Stimulated activated naive B cell treated with anti-CD40 and anti-IgM and Interleukin-4, amounts not matched to agents 10 μg/mL and 1 μg/mL and 100 μg/mL, for 72 hours (primary cell): Measurements from ENCODE around the gene GPR3.
"Not testable (repeated sequence)": the region's sequence is repeated elsewhere in the genome, so short reads cannot be mapped to it uniquely, and the experiment has no call there.

Experiments
- ATAC-seq, 2 donors: fragments of 150-1000 bp; cut with Tn5 transposase; replicated peaks; 2 replicates each; pipeline ENCODE4 v1.10.0; 2021; ENCODE audit warnings: moderate library complexity in 1 of 2
- DNase-seq: peaks from one replicate; pipeline ENCODE4 v3.0.0; 2021
- H3K27ac Mint-ChIP-seq: one replicate; pipeline ENCODE4 v1.8.0; 2022; ENCODE audit warnings: mild to moderate bottlenecking, mixed read lengths
- H3K27me3 Mint-ChIP-seq, 2 donors: one replicate each; pipeline ENCODE4 v1.8.0; 2022; ENCODE audit warnings: mixed read lengths in 2 of 2
- H3K36me3 Mint-ChIP-seq, 2 donors: one replicate each; pipeline ENCODE4 v1.8.0; 2022; ENCODE audit warnings: mixed read lengths in 2 of 2, mild to moderate bottlenecking in 1 of 2
- H3K4me1 Mint-ChIP-seq, 2 donors: one replicate each; pipeline ENCODE4 v1.8.0; 2022; ENCODE audit warnings: mixed read lengths in 2 of 2, mild to moderate bottlenecking in 1 of 2
- H3K4me3 Mint-ChIP-seq, 2 donors: one replicate each; pipeline ENCODE4 v1.8.0; 2022; ENCODE audit warnings: mild to moderate bottlenecking in 2 of 2, mixed read lengths in 2 of 2, moderate library complexity in 1 of 2
- H3K9me3 Mint-ChIP-seq, 2 donors: one replicate each; pipeline ENCODE4 v1.8.0; 2022; ENCODE audit warnings: mixed read lengths in 2 of 2, mild to moderate bottlenecking in 1 of 2

Gene GPR3

DNA sequence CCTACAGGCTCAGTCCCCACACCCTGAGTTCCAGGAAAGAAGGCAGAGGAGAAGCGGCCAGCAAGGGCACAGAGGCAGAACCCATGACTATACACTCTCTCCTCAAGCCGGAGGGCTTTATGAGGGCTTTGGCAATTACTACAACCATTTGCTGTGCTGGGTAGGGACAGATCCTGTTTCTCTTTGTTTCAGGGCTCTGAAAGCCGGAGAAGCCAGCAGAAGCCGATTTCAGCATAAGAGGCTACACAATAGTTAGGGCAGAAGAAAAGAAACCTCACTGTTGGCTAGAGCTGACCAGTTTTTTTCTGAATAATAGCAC lies 13.9 kb downstream of the GPR3 start:
- H3K36me3 Mint-ChIP-seq = peaks cover 23 to 39% of the 10 kb centered on the region in 2 donors
- H3K27me3 Mint-ChIP-seq = no peaks in the 10 kb centered on the region
- peak overlapping the region; percentile 75 for H3K27ac Mint-ChIP-seq
- DNase-seq (no peak), ATAC-seq (no peak)
- H3K4me1 Mint-ChIP-seq = peaks cover 44 to 67% of the 10 kb centered on the region in 2 donors
- H3K4me3 Mint-ChIP-seq = no peak overlapping the region
- H3K9me3 Mint-ChIP-seq = no peaks in the 10 kb centered on the region

DNA sequence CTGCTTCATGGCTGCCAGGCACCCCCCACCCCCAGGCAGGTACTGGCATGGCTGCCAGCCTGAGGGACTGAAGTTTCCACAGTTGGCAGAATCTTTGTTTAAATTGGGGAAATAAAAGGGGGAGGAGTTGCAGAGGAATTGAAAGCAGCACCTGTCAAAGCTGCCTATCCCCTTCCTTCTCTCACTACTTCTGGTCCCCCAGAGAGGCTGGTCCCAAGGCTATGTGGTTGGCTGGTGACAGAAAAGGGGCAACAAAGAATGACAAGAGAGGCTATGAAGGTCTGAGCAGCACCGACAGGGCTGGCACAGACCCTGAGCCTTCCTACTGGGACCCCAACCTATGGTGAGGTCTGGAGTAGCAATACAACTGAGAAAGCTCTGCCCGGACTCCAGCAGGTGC lies 14.4 kb downstream of the GPR3 start:
- H3K27me3 Mint-ChIP-seq, DNase-seq, H3K9me3 Mint-ChIP-seq, H3K4me3 Mint-ChIP-seq: not testable (repeated sequence)
- ATAC-seq = peak; percentile 21 to 40
- H3K4me1 Mint-ChIP-seq = peaks cover 43 to 65% of the 10 kb centered on the region in 2 donors
- H3K27ac Mint-ChIP-seq = peak overlapping the region; percentile 75
- H3K36me3 Mint-ChIP-seq = peaks cover 25 to 41% of the 10 kb centered on the region in 2 donors

DNA sequence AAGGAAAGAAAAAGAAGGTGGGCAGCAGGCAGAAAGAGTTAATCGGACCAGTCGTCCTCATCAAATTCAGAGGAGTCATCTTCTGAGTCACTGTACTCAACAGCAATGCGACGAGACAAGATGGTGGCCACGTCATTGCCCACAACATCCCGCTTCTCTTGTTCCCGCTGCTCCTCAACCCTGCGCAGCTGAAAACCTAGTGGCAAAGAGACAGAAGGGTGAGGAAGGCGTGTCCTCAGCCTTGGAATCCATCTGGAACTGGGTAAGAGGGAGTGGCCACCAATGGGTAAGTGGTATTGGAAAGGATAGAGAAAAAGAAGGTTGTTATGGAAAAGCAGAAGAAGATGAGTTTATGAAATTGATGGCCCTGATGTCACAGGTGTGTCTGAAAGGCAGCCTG lies 15.7 kb downstream of the GPR3 start:
- H3K4me1 Mint-ChIP-seq = peaks cover 37 to 54% of the 10 kb centered on the region in 2 donors
- DNase-seq (no peak), ATAC-seq (no peak)
- H3K27me3 Mint-ChIP-seq = no peaks in the 10 kb centered on the region
- H3K36me3 Mint-ChIP-seq = peaks cover 27 to 49% of the 10 kb centered on the region in 2 donors
- no peak overlapping the region for H3K4me3 Mint-ChIP-seq
- H3K27ac Mint-ChIP-seq = peak overlapping the region; percentile 60
- H3K9me3 Mint-ChIP-seq = no peaks in the 10 kb centered on the region

DNA sequence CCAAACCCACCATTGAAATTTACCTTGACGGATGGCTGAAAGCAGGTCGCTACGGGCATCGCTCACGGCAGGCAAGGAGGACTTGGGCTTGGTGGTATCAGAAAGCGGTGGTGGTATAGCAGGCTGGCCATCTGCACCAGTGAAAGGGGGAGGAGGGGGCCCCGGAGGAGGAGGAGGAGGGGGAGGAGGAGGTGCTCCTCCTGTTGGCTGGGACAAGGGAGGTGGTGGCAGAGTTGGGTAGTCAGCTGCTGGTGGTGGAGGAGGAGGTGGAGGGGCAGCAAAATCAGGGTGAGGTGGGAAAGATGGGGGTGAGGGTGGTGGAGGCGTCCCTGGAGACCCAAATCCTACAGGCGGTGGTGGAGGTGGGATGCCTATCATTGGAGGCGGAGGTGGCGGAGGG lies 17.2 kb downstream of the GPR3 start:
- no peak for ATAC-seq
- Mint-ChIP-seq H3K27me3 (no peaks in the 10 kb centered on the region), H3K27ac (peak overlapping the region; percentile 65), H3K9me3 (no peaks in the 10 kb centered on the region), H3K36me3 (peaks cover 31 to 57% of the 10 kb centered on the region in 2 donors), H3K4me3 (no peak overlapping the region), H3K4me1 (peaks cover 26 to 39% of the 10 kb centered on the region in 2 donors)
- no peak for DNase-seq

DNA sequence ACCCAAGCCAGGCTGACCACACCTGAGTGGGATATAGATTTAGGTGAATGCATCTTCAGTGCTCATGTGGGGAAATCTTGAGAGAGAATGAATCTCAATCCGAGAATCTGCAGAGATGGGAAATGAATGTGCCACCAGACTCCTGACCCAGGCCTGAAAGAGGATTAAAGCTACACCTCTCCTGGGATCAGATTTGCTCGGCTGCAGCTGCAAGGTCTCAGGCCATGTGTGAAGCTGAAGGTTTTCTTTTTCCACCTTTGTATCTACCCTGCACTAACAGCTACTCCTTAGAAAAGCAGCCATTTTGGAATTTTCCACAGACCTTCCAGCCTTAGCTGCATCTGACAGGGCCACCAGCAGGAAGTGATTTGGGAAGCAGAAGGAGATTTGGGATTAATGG lies 18.3 kb downstream of the GPR3 start:
- no peak overlapping the region for H3K4me3 Mint-ChIP-seq
- H3K27me3 Mint-ChIP-seq = no peaks in the 10 kb centered on the region
- DNase-seq (no peak), ATAC-seq (no peak)
- no peaks in the 10 kb centered on the region for H3K9me3 Mint-ChIP-seq
- peaks cover 36 to 64% of the 10 kb centered on the region in 2 donors for H3K36me3 Mint-ChIP-seq
- no peak overlapping the region for H3K27ac Mint-ChIP-seq
- H3K4me1 Mint-ChIP-seq = peaks cover 26 to 38% of the 10 kb centered on the region in 2 donors

DNA sequence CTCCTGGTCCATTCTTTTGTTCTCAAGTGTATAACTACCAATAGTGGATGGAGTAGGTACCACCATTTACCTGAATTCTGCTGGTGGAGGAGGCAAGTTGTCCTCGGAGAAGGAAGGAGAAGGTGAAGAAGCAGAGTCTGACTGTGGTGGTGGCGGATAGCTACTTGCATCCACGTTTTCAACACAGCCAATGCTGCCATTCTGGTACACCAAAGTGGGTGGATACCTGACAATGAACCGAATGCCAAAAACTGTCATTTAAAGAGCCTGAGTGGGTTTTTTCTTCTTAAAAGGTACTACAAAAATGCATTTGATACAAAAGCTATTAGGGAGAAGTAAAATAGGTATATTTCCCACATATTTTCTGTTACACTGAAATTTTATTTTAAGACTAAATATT lies 20.1 kb downstream of the GPR3 start:
- Mint-ChIP-seq H3K27ac (peak overlapping the region; percentile 51), H3K9me3 (no peaks in the 10 kb centered on the region), H3K4me3 (no peak overlapping the region), H3K27me3 (no peaks in the 10 kb centered on the region), H3K36me3 (peaks cover 40 to 69% of the 10 kb centered on the region in 2 donors), H3K4me1 (peaks cover 24 to 39% of the 10 kb centered on the region in 2 donors)
- ATAC-seq (no peak), DNase-seq (no peak)

DNA sequence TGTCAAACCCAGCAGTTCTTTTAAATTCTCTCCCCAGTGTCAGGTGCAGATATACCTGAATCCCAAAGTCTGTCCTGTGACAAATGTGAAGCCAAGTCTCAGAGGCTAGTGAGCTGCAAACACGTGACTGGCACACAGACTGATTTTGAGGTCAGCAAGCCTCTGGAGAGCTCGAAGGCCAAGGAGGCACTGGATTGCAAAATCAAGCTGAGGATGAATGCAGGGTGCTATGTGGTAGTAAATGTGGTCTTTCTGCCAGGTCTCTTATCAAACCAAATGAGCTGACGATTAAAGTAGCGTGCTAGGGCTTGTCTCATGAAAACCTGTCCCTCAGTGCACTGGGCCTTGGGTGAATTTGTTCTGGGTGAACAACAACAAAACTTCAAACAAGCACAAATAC lies 20.6 kb downstream of the GPR3 start:
- DNase-seq (no peak), ATAC-seq (no peak)
- H3K9me3 Mint-ChIP-seq = no peaks in the 10 kb centered on the region
- peaks cover 22 to 39% of the 10 kb centered on the region in 2 donors for H3K4me1 Mint-ChIP-seq
- H3K27me3 Mint-ChIP-seq = no peaks in the 10 kb centered on the region
- peak overlapping the region; percentile 65 for H3K27ac Mint-ChIP-seq
- H3K36me3 Mint-ChIP-seq = peaks cover 39 to 67% of the 10 kb centered on the region in 2 donors
- no peak overlapping the region for H3K4me3 Mint-ChIP-seq

DNA sequence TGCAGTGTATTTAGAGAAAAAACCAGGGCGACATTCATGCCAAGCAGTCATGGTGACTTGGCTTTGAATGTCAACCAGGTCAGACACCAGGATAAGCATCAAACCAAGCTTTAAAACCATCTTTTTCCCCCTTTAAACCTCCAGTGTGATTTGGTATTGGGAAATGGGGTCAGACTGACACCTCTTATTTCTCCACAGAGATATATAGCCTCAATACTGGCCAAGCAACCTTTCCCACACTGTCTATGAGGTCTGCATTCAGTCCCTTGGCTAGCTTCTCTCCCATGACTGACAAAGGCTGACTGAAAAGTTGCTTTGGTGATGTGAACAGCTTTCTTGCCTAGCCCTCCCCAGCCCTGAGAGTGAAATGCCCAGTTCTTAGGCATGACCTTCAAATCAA lies 21.7 kb downstream of the GPR3 start:
- ATAC-seq (no peak), DNase-seq (no peak)
- Mint-ChIP-seq H3K9me3 (no peaks in the 10 kb centered on the region), H3K36me3 (peaks cover 41 to 64% of the 10 kb centered on the region in 2 donors), H3K4me3 (no peak overlapping the region), H3K27ac (peak overlapping the region; percentile 47), H3K27me3 (no peaks in the 10 kb centered on the region), H3K4me1 (peaks cover 27 to 40% of the 10 kb centered on the region in 2 donors)

DNA sequence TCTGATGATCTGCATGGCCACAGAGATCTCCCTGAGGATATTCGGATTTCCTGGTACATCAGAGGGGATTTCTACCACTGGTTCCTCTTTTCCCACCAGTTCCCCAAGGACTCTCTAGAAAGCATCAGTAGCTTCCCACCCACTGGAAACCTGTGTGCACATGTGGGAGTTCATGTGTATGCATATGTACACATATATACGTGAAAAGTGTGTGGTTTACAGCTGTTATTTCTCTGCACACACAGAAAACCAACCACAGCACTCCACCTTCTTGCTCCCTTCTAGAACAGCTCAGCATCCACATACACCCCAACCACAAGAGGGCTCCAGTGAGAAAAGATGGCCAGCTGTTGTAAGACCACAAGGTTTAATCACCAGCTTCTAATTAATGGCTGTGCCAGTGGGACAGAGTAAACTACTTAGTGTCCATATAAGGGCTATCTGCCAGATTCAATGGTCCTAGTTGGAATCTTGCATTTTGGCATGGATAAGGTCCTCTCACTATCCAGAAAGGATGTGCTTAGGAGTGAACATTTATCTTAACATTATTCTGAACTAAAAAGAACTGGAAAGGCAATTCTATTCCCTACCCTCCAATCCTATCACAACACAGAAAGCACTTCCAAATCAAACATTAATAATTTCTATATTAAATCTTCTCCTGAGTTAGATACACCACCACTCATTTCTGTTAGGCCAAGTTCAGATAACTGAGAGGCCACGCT lies 24.1 kb downstream of the GPR3 start:
- H3K4me1 Mint-ChIP-seq = peaks cover 20 to 42% of the 10 kb centered on the region in 2 donors
- H3K27ac Mint-ChIP-seq = peak overlapping the region; percentile 86
- H3K27me3 Mint-ChIP-seq = no peaks in the 10 kb centered on the region
- no peak overlapping the region for H3K4me3 Mint-ChIP-seq
- H3K9me3 Mint-ChIP-seq = no peaks in the 10 kb centered on the region
- peaks cover 34 to 51% of the 10 kb centered on the region in 2 donors for H3K36me3 Mint-ChIP-seq
- peak; percentile 56 for DNase-seq
- ATAC-seq = peak; percentile 76 to 87

DNA sequence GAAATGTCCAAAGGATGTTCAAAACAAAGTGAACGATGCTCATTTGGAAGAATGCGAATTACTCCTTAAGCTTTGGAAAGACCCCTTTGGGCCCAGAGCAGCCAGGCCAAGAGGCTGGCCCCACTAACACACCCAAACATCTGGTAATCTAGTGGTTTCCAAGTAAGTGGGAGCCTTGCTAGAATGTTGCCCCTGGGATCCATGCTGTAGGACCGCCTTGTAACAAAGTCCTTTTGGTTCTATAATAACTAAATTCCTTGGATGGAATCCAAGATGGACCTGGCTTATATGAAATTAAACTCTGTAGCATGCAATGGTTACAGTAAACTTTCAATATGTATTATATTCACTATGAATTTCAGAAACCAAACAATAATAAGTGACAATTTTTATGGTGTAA lies 25.3 kb downstream of the GPR3 start:
- ATAC-seq = no peak
- H3K4me1 Mint-ChIP-seq = peaks cover 26 to 47% of the 10 kb centered on the region in 2 donors
- DNase-seq = no peak

DNA sequence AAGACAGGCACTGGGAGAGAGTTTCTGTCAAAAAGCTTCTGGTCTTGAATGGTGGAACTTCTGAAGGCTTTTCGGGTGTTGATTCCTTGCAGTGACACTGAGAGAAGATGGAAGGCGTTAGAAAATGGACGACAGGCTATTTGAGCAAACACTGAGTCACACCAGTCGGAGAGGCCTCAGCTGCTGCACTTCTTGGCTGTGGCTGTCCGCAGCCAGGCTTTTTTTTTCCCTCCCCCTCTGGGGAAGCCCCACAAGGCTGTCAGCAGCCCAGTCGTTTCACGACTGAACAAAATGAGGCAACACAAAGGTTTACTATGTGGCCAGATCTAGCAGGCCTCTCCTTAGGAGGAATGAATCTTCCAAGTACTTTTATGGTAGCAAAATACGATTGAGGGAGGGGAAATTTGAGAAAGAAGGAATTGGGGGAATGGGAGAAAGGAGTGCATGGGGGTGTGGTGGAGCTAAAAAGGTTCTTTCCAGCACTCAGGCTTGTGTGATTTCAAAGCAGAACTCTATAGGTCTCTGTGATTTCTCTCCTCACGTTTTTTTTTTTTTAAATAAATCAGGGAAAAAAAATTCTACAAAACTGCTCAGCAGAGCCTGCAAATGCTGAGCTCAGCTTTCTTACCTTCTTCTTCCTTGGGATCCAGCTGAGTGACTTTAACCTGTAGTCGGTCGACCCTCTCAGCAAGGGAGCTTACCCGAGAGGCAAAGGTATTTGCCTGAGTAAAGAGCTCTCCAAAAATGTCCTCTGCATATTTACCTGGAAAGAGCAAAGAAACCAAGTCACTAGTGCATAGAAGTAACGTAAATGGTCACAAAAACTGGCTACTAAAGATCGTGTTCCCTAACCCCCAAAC lies 26.1 kb downstream of the GPR3 start:
- H3K9me3 Mint-ChIP-seq = no peaks in the 10 kb centered on the region
- H3K36me3 Mint-ChIP-seq = peaks cover 36 to 48% of the 10 kb centered on the region in 2 donors
- ATAC-seq (peak; percentile 70 to 87), DNase-seq (peak; percentile 62)
- peak overlapping the region; percentile 5 for H3K27ac Mint-ChIP-seq
- peaks cover 26 to 47% of the 10 kb centered on the region in 2 donors for H3K4me1 Mint-ChIP-seq
- no peaks in the 10 kb centered on the region for H3K27me3 Mint-ChIP-seq
- H3K4me3 Mint-ChIP-seq = peak overlapping the region in 1 of 2 donors; percentile 55

More for the DNA sequence above, 25.3 kb downstream of the GPR3 start:
- H3K27ac Mint-ChIP-seq = peak overlapping the region; percentile 5
- H3K36me3 Mint-ChIP-seq = peaks cover 36 to 53% of the 10 kb centered on the region in 2 donors
- H3K4me3 Mint-ChIP-seq = no peak overlapping the region
- H3K9me3 Mint-ChIP-seq = no peaks in the 10 kb centered on the region
- no peaks in the 10 kb centered on the region for H3K27me3 Mint-ChIP-seq

DNA sequence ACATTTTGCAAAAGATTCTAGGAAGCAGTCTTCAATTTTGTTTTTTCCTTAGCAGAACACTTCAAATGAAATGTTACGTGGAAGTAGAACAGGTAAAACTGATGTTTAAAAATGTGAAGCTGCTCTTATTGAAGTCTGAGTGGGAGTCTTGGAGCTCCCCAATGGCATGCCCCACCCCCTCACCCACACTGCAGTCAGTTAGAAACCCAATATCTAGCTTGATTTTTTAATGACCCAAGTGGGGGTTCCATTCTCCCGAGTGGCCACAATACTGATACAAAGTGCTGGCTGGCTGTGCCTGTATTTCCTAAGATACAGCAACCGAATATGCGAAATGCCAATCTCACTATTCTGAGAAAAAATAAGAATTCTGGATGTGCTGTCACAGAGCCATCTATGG lies 31.3 kb downstream of the GPR3 start:
- no peaks in the 10 kb centered on the region for H3K27me3 Mint-ChIP-seq
- no peak overlapping the region for H3K4me3 Mint-ChIP-seq
- no peak for DNase-seq
- peaks cover 37 to 55% of the 10 kb centered on the region in 2 donors for H3K4me1 Mint-ChIP-seq
- H3K36me3 Mint-ChIP-seq = peaks cover 17 to 35% of the 10 kb centered on the region in 2 donors
- no peak overlapping the region for H3K27ac Mint-ChIP-seq
- H3K9me3 Mint-ChIP-seq = no peaks in the 10 kb centered on the region
- no peak for ATAC-seq

DNA sequence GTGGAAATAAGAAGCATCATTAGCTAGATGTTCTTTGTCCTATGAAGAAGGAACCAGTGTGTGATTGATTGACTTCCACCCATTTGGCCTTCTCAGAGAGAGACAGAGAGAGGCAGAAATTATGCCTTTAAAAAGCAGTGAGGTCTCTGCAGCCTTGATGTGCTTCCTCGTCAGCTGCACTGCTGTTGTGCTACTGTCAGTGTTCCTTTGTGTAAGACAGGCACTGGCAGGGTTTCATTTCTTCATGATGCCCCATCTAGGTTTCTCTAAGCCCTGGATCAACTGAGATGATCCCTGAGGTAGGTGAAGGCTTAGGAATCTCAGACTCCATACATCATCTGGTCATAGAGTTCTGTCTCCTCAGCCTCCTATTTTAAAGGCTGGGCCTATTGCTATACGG lies 34.9 kb downstream of the GPR3 start:
- H3K27ac Mint-ChIP-seq = peak overlapping the region; percentile 75
- H3K9me3 Mint-ChIP-seq = no peaks in the 10 kb centered on the region
- peak overlapping the region in 1 of 2 donors; percentile 14 for H3K4me3 Mint-ChIP-seq
- DNase-seq (no peak), ATAC-seq (peak; percentile 74 to 79)
- peaks cover 10 to 36% of the 10 kb centered on the region in 2 donors for H3K36me3 Mint-ChIP-seq
- peaks cover 41 to 71% of the 10 kb centered on the region in 2 donors for H3K4me1 Mint-ChIP-seq
- no peaks in the 10 kb centered on the region for H3K27me3 Mint-ChIP-seq

DNA sequence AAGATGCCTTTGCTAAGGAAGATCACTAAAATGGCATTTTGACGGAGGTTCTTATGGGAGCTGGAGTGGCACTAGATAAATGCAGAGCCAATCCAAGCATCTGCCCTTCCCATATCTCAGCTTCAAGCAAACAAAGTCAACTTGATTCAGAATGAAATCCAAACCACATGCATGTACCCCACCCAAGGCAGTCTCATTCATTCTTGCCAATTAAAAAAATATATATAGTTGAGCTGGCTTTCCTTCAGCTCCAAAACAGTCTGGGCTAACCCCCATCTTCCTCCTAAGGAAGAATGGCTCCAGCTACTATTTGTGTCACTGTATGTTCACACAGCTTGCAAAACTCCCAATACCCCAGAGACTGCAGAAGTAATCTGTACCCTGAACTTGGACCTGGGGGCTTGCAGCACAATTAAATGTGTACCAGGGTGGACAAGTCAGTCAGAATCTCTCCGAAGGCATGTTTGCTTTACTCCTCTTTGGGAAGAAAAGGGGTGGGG lies 35.4 kb downstream of the GPR3 start:
- ATAC-seq (no peak), DNase-seq (no peak)
- Mint-ChIP-seq H3K27ac (peak overlapping the region; percentile 95), H3K9me3 (no peaks in the 10 kb centered on the region), H3K27me3 (no peaks in the 10 kb centered on the region), H3K4me1 (peaks cover 40 to 70% of the 10 kb centered on the region in 2 donors), H3K4me3 (peak overlapping the region; percentile 73 to 76), H3K36me3 (peaks cover 10 to 33% of the 10 kb centered on the region in 2 donors)
